GM06990 (cell line): ENCODE results near the gene SPIC.
"Not testable (repeated sequence)": the region's sequence is repeated elsewhere in the genome, so short reads cannot be mapped to it uniquely, and the experiment has no call there.

ENCODE experiments used
- DNase-seq: peaks from one replicate; pipeline ENCODE4 v3.0.0-alpha.2; 2011; ENCODE audit not compliant: insufficient read length; ENCODE audit errors: extremely low read depth
- H3K27me3 ChIP-seq: replicated peaks from 2 replicates; pipeline ENCODE4 v1.6.0; 2011; ENCODE audit warnings: low read length; ENCODE audit not compliant: control insufficient read depth, insufficient read depth
- H3K36me3 ChIP-seq: 2 replicates; pipeline ENCODE4 v1.5.1; 2011; ENCODE audit warnings: low read length; ENCODE audit not compliant: control insufficient read depth, insufficient read depth
- H3K4me3 ChIP-seq: replicated peaks from 2 replicates; pipeline ENCODE4 v1.5.1; 2011; ENCODE audit warnings: low read depth, mild to moderate bottlenecking, control low read depth, low read length
- TF ChIP-seq, protein P1 (sequence below): IDR thresholded peaks from 2 replicates; pipeline ENCODE4 v1.5.1; 2011; ENCODE audit warnings: low read length, control low read depth, mild to moderate bottlenecking, inconsistent platforms; ENCODE audit not compliant: insufficient read depth, poor library complexity, severe bottlenecking

SPIC gene

GRCh38 chr12:101455685-101456084, 19.5 kb upstream of the SPIC start:
- no peak overlapping the region for H3K4me3 ChIP-seq
- DNase-seq = no peak
- TF ChIP-seq, protein P1, sequence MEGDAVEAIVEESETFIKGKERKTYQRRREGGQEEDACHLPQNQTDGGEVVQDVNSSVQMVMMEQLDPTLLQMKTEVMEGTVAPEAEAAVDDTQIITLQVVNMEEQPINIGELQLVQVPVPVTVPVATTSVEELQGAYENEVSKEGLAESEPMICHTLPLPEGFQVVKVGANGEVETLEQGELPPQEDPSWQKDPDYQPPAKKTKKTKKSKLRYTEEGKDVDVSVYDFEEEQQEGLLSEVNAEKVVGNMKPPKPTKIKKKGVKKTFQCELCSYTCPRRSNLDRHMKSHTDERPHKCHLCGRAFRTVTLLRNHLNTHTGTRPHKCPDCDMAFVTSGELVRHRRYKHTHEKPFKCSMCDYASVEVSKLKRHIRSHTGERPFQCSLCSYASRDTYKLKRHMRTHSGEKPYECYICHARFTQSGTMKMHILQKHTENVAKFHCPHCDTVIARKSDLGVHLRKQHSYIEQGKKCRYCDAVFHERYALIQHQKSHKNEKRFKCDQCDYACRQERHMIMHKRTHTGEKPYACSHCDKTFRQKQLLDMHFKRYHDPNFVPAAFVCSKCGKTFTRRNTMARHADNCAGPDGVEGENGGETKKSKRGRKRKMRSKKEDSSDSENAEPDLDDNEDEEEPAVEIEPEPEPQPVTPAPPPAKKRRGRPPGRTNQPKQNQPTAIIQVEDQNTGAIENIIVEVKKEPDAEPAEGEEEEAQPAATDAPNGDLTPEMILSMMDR = no peak

GRCh38 chr12:101459642-101460346, 15.3 kb upstream of the SPIC start:
- no peak overlapping the region for H3K4me3 ChIP-seq
- TF ChIP-seq, protein P1 = no peak
- no peaks in the 10 kb centered on the region for H3K27me3 ChIP-seq
- H3K36me3 ChIP-seq = no peaks in the 10 kb centered on the region
- DNase-seq = no peak

More at GRCh38 chr12:101455685-101456084, 19.5 kb upstream of the SPIC start:
- Histone ChIP-seq H3K36me3 (no peaks in the 10 kb centered on the region), H3K27me3 (no peaks in the 10 kb centered on the region)

GRCh38 chr12:101468948-101469347, 6.2 kb upstream of the SPIC start:
- H3K27me3 ChIP-seq = no peaks in the 10 kb centered on the region
- no peaks in the 10 kb centered on the region for H3K36me3 ChIP-seq
- TF ChIP-seq, protein P1 = no peak
- no peak for DNase-seq
- H3K4me3 ChIP-seq = no peak overlapping the region

- no peak for DNase-seq
- Histone ChIP-seq H3K4me3 (no peak overlapping the region), H3K36me3 (no peaks in the 10 kb centered on the region), H3K27me3 (no peaks in the 10 kb centered on the region)
- TF ChIP-seq, protein P1 = no peak
These were observed 4.2 kb upstream of the SPIC start for GRCh38 chr12:101470939-101471338.

DNA sequence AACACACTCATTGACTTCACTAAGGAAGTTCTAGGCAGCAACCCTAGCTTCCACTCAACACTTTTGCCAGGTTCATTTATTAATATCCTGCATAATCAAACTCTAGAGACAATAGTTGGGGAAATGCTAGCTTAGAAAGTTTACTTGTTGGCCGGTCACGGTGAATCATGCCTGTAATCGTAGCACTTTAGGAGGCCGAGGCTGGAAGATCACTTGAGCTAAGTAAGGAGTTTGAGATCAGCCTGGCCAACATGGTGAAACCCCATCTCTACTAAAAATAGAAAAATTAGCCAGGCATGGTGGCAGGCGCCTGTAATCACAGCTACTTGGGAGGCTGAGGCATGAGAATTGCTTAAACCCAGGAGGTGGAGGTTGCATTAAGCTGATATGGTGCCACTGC, 3.3 kb upstream of the SPIC start:
- not testable (repeated sequence) for H3K27me3 ChIP-seq, DNase-seq, H3K4me3 ChIP-seq, H3K36me3 ChIP-seq

GRCh38 chr12:101474248-101474647, 888 bp upstream of the SPIC start:
- DNase-seq = no peak
- Histone ChIP-seq H3K27me3 (no peaks in the 10 kb centered on the region), H3K36me3 (no peaks in the 10 kb centered on the region), H3K4me3 (no peak overlapping the region)
- TF ChIP-seq, protein P1 = no peak
